HEK293 (cell line): ENCODE results near the gene TMEM127.

Experiments
- CTCF ChIA-PET: fragments of 350-600 bp; formaldehyde crosslinking; extraction: SDS; loops from one replicate; lab custom pipeline; 2021; ENCODE audit warnings: antibody characterized with exemption; lab: Yijun Ruan, JAX
- POLR2A ChIA-PET: fragments of 300-600 bp; formaldehyde crosslinking; extraction: SDS; loops from one replicate; lab custom pipeline; 2020; ENCODE audit warnings: antibody characterized with exemption, inconsistent platforms; lab: Yijun Ruan, JAX
- H3K27ac ChIP-seq: fragments of 200-500 bp; sonication (Bioruptor generic); 2 replicates; pipeline ENCODE4 v1.5.1; 2014; ENCODE audit warnings: low read depth, low read length, control low read depth, inconsistent platforms; ENCODE audit errors: extremely low read depth
- H3K36me3 ChIP-seq, 2 experiments: fragments of 200-500 bp in 1 of 2; sonication (Bioruptor generic) in 1 of 2; 1 replicate in 1 of 2; 2 replicates in 1 of 2; pipeline ENCODE4 v1.5.1; 2014 to 2017; ENCODE audit warnings: inconsistent platforms in 2 of 2, low read length in 2 of 2; ENCODE audit not compliant: control insufficient read depth in 2 of 2, insufficient read depth in 1 of 2
- H3K4me1 ChIP-seq: fragments of 200-500 bp; sonication (Bioruptor generic); 2 replicates; pipeline ENCODE4 v1.5.1; 2014; ENCODE audit warnings: mild to moderate bottlenecking, low read length, inconsistent platforms; ENCODE audit not compliant: control insufficient read depth, insufficient read depth
- H3K4me3 ChIP-seq: 2 replicates; pipeline ENCODE4 v1.5.1; 2011; ENCODE audit warnings: low read depth, mild to moderate bottlenecking, control low read depth, low read length, moderate library complexity
- H3K9me3 ChIP-seq: fragments of 200-500 bp; sonication (Bioruptor generic); 2 replicates; pipeline ENCODE4 v1.5.1; 2014; ENCODE audit warnings: low read depth, low read length, inconsistent platforms; ENCODE audit not compliant: control insufficient read depth, insufficient read depth
- BCL11A ChIP-seq: fragments of 450-650 bp; formaldehyde crosslinking; IDR thresholded peaks from 2 replicates; pipeline ENCODE4 v1.5.1; 2016; ENCODE audit warnings: low read depth, missing biosample characterization, missing genetic modification characterization
- BCL6B ChIP-seq: fragments of 450-650 bp; formaldehyde crosslinking; IDR thresholded peaks from 2 replicates; pipeline ENCODE4 v1.5.1; 2017; ENCODE audit warnings: missing biosample characterization, missing genetic modification characterization
- IKZF3 ChIP-seq: fragments of 450-650 bp; IDR thresholded peaks from 2 replicates; pipeline ENCODE4 v1.5.0; 2018; ENCODE audit warnings: missing biosample characterization, mild to moderate bottlenecking, missing genetic modification characterization, moderate library complexity
- INSM2 ChIP-seq: fragments of 450-650 bp; formaldehyde crosslinking; IDR thresholded peaks from 2 replicates; pipeline ENCODE4 v1.5.1; 2016; ENCODE audit warnings: missing biosample characterization, missing genetic modification characterization
- KLF7 ChIP-seq: fragments of 450-650 bp; formaldehyde crosslinking; IDR thresholded peaks from 2 replicates; pipeline ENCODE4 v1.5.1; 2016; ENCODE audit warnings: missing biosample characterization, missing genetic modification characterization, borderline replicate concordance
- KLF8 ChIP-seq: fragments of 450-650 bp; formaldehyde crosslinking; IDR thresholded peaks from 2 replicates; pipeline ENCODE4 v1.5.1; 2016; ENCODE audit warnings: missing biosample characterization, missing genetic modification characterization
- OVOL3 ChIP-seq: fragments of 450-650 bp; formaldehyde crosslinking; IDR thresholded peaks from 2 replicates; pipeline ENCODE4 v1.5.1; 2016; ENCODE audit warnings: missing biosample characterization, missing genetic modification characterization
- SETDB1 ChIP-seq: IDR thresholded peaks from one replicate; pipeline ENCODE4 v1.6.1; 2017; ENCODE audit warnings: mild to moderate bottlenecking, low read length, moderate library complexity, mixed read lengths; ENCODE audit not compliant: insufficient read length
- SP3 ChIP-seq: fragments of 450-650 bp; formaldehyde crosslinking; IDR thresholded peaks from 2 replicates; pipeline ENCODE4 v1.5.1; 2016; ENCODE audit warnings: missing biosample characterization, missing genetic modification characterization
- ZBTB21 ChIP-seq: fragments of 450-650 bp; formaldehyde crosslinking; IDR thresholded peaks from 2 replicates; pipeline ENCODE4 v1.5.1; 2017; ENCODE audit warnings: missing biosample characterization, missing genetic modification characterization
- ZBTB44 ChIP-seq: fragments of 450-650 bp; IDR thresholded peaks from 2 replicates; pipeline ENCODE4 v1.5.1; 2018; ENCODE audit warnings: missing biosample characterization, mild to moderate bottlenecking, missing genetic modification characterization
- ZFP3 ChIP-seq: fragments of 450-650 bp; formaldehyde crosslinking; IDR thresholded peaks from 2 replicates; pipeline ENCODE4 v1.5.1; 2016; ENCODE audit warnings: low read depth, missing biosample characterization, missing genetic modification characterization
- ZNF16 ChIP-seq: fragments of 450-650 bp; formaldehyde crosslinking; IDR thresholded peaks from 2 replicates; pipeline ENCODE4 v1.5.1; 2016; ENCODE audit warnings: low read depth, missing biosample characterization, missing genetic modification characterization
- ZNF248 ChIP-seq: fragments of 450-650 bp; formaldehyde crosslinking; IDR thresholded peaks from 2 replicates; pipeline ENCODE4 v1.5.1; 2017; ENCODE audit warnings: missing biosample characterization, missing genetic modification characterization
- ZNF335 ChIP-seq: fragments of 450-650 bp; formaldehyde crosslinking; conservative IDR thresholded peaks from 2 replicates; pipeline ENCODE4 v1.5.1; 2016; ENCODE audit warnings: missing biosample characterization, missing genetic modification characterization
- ZNF514 ChIP-seq: fragments of 450-650 bp; formaldehyde crosslinking; IDR thresholded peaks from 2 replicates; pipeline ENCODE4 v1.5.1; 2016; ENCODE audit warnings: missing biosample characterization, missing genetic modification characterization
- ZNF544 ChIP-seq: fragments of 450-650 bp; formaldehyde crosslinking; IDR thresholded peaks from 2 replicates; pipeline ENCODE4 v1.5.0; 2017; ENCODE audit warnings: missing biosample characterization, missing genetic modification characterization
- ZNF785 ChIP-seq: fragments of 450-650 bp; formaldehyde crosslinking; IDR thresholded peaks from 2 replicates; pipeline ENCODE4 v1.5.1; 2016; ENCODE audit warnings: missing biosample characterization, missing genetic modification characterization
- ZNF791 ChIP-seq: fragments of 450-650 bp; formaldehyde crosslinking; IDR thresholded peaks from 2 replicates; pipeline ENCODE4 v1.5.1; 2016; ENCODE audit warnings: missing biosample characterization, missing genetic modification characterization
- TF ChIP-seq, protein P1 (sequence below): fragments of 450-650 bp; formaldehyde crosslinking; IDR thresholded peaks from 2 replicates; pipeline ENCODE4 v1.5.1; 2017; ENCODE audit warnings: missing biosample characterization, missing genetic modification characterization

The TMEM127 gene

GRCh38 chr2:96240341-96241038 is 25.3 kb downstream of the TMEM127 start:
- CTCF ChIA-PET, result interaction anchor here (0.7 to 1.1 kb wide), 2 partner anchors 8 to 87 kb away, joined by 3 read pairs; no protein-coding TSS in a partner anchor
- TF ChIP-seq KLF8, result no peak
- TF ChIP-seq ZNF514 (tag by site-specific recombination), result no peak
- TF ChIP-seq ZNF16 (tag by site-specific recombination), result no peak
- TF ChIP-seq ZNF248 (tag by site-specific recombination), result no peak
- Histone ChIP-seq H3K27ac (no peak overlapping the region), H3K4me1 (no peaks in the 10 kb centered on the region; the same call in 1 of the 2 replicates), H3K36me3 (no peaks in the 10 kb centered on the region), H3K9me3 (no peaks in the 10 kb centered on the region), H3K4me3 (no peak overlapping the region)
- POLR2A ChIA-PET, result no interaction called here

- Histone ChIP-seq H3K36me3 (no peaks in the 10 kb centered on the region), H3K4me3 (no peak overlapping the region), H3K27ac (no peak overlapping the region), H3K4me1 (no peaks in the 10 kb centered on the region; the same call in 1 of the 2 replicates), H3K9me3 (no peaks in the 10 kb centered on the region)
- TF ChIP-seq IKZF3 (tag by site-specific recombination), result no peak
- TF ChIP-seq BCL6B, result no peak
- no peak for TF ChIP-seq ZNF544
- no peak for TF ChIP-seq ZBTB44 (tag by site-specific recombination)
- TF ChIP-seq OVOL3, result no peak
- no peak for TF ChIP-seq ZBTB21
- no peak for TF ChIP-seq SP3
- TF ChIP-seq SETDB1, result no peak
- TF ChIP-seq BCL11A, result no peak
- TF ChIP-seq, protein P1, sequence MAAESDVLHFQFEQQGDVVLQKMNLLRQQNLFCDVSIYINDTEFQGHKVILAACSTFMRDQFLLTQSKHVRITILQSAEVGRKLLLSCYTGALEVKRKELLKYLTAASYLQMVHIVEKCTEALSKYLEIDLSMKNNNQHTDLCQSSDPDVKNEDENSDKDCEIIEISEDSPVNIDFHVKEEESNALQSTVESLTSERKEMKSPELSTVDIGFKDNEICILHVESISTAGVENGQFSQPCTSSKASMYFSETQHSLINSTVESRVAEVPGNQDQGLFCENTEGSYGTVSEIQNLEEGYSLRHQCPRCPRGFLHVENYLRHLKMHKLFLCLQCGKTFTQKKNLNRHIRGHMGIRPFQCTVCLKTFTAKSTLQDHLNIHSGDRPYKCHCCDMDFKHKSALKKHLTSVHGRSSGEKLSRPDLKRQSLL (tag by site-specific recombination), result no peak
- TF ChIP-seq KLF7 (tag by site-specific recombination), result no peak
- no peak for TF ChIP-seq ZNF785
- no peak for TF ChIP-seq ZNF335 (tag by site-specific recombination)
- no peak for TF ChIP-seq ZFP3 (tag by site-specific recombination)
- TF ChIP-seq ZNF791 (tag by site-specific recombination), result no peak
- no peak for TF ChIP-seq INSM2 (tag by site-specific recombination)
- POLR2A ChIA-PET, result no interaction called here
- CTCF ChIA-PET, result interaction anchor here (0.7 to 1.1 kb wide), 3 partner anchors 9 to 87 kb away, joined by 3 to 4 read pairs (median 3); no protein-coding TSS in a partner anchor
Measured at GRCh38 chr2:96239745-96240264, 26.0 kb downstream of the TMEM127 start.
